Upper lobe of right lung (tissue), 1 donor: ENCODE measurements around the gene HMX3. TPM values are rescaled to one million over a fixed set of nuclear protein-coding genes. Genes with fewer than 3 reads are reported as not detected.
A peak's percentile ranks its signal among the peaks of the same experiment; 100 is the strongest.

Experiments used
- ATAC-seq: fragments of 200-7000 bp; cut with Tn5 transposase; one replicate; pipeline ENCODE4 v1.9.1; 2020; ENCODE audit warnings: mild to moderate bottlenecking, moderate library complexity
- DNase-seq: peaks from one replicate; pipeline ENCODE4 v3.0.0-alpha.2; 2020
- H3K27ac ChIP-seq: fragments of 200-600 bp; one replicate; pipeline ENCODE4 v1.8.0; 2022
- H3K27me3 ChIP-seq: fragments of 200-600 bp; one replicate; pipeline ENCODE4 v1.8.0; 2022; ENCODE audit warnings: mild to moderate bottlenecking
- H3K36me3 ChIP-seq: fragments of 200-600 bp; one replicate; pipeline ENCODE4 v1.8.0; 2022
- H3K4me1 ChIP-seq: fragments of 200-600 bp; one replicate; pipeline ENCODE4 v1.8.0; 2022
- H3K4me3 ChIP-seq: fragments of 200-600 bp; one replicate; pipeline ENCODE4 v1.8.0; 2022; ENCODE audit warnings: mild to moderate bottlenecking
- H3K9me3 ChIP-seq: fragments of 200-600 bp; one replicate; pipeline ENCODE4 v1.8.0; 2022
- intact Hi-C: fragments of 100-400 bp; cut with DNase I; formaldehyde crosslinking; loops from one replicate; pipeline ENCODE4 v1.11.0; 2022
- total RNA-seq: library from RNA; stranded (reverse); fragmentation: NEBNext Ultra II Directional; extraction: Animal tissue kit (Norgen Biotek cat#: 25700); gene quantifications from one replicate; pipeline ENCODE4 v1.2.1, GENCODE V29; 2021
- TF ChIP-seq, protein P1 (sequence below): fragments of 200-600 bp; IDR thresholded peaks from one replicate; pipeline ENCODE4 v1.8.0; 2022; ENCODE audit warnings: antibody characterized with exemption
- donor health status: DM: no; HTN: yes; CAD: no; lungs with severe emphysema.

The HMX3 gene
- total RNA-seq, 1 donor from 2014 or later: not detected

DNA sequence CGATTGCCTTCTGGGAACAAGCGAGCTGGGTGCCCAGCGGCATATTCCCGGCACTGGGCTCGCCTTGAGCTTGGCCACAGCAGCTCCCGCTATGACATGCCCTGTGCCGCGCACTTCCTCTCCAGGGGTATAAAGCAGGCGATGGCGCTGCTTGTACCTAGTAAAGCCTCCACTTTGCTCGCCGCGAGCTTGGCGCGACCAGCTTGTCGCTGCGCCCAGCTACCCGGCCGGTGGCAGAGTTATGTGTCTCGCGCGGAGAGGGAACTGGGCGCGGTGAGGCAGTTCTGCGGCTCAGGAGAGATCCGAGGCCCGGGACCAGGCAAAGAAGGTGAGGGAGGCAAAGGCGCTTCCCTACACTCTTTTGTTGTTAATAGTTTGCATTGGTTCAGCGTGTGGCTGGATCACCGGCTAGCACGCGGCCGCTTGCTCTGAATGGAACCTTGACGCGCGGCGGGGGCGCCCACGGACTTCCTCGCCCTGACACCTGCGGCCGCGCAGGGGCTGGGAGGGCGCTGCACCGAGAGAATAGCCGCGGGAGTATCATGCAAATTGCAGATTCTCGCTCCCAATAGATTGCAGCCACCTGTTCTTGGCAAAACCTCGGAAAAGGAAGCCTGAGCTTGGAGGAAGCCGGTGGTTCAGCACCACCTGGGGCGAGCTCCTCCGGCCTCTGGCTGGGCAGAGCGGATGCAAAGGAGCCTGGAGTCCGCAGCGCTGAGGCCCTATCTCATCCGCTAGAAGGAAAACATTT lies 15.4 kb downstream of the HMX3 start:
- peaks cover 74% of the 10 kb centered on the region for H3K27me3 ChIP-seq
- TF ChIP-seq, protein P1, sequence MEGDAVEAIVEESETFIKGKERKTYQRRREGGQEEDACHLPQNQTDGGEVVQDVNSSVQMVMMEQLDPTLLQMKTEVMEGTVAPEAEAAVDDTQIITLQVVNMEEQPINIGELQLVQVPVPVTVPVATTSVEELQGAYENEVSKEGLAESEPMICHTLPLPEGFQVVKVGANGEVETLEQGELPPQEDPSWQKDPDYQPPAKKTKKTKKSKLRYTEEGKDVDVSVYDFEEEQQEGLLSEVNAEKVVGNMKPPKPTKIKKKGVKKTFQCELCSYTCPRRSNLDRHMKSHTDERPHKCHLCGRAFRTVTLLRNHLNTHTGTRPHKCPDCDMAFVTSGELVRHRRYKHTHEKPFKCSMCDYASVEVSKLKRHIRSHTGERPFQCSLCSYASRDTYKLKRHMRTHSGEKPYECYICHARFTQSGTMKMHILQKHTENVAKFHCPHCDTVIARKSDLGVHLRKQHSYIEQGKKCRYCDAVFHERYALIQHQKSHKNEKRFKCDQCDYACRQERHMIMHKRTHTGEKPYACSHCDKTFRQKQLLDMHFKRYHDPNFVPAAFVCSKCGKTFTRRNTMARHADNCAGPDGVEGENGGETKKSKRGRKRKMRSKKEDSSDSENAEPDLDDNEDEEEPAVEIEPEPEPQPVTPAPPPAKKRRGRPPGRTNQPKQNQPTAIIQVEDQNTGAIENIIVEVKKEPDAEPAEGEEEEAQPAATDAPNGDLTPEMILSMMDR: no peak
- no peak overlapping the region for H3K27ac ChIP-seq
- intact Hi-C loops: no loop called here
- DNase-seq (peak; percentile 70), ATAC-seq (no peak)
- no peaks in the 10 kb centered on the region for H3K9me3 ChIP-seq
- H3K36me3 ChIP-seq: peaks cover 3% of the 10 kb centered on the region
- H3K4me1 ChIP-seq: peaks cover 49% of the 10 kb centered on the region
- H3K4me3 ChIP-seq: peak overlapping the region; percentile 27

DNA sequence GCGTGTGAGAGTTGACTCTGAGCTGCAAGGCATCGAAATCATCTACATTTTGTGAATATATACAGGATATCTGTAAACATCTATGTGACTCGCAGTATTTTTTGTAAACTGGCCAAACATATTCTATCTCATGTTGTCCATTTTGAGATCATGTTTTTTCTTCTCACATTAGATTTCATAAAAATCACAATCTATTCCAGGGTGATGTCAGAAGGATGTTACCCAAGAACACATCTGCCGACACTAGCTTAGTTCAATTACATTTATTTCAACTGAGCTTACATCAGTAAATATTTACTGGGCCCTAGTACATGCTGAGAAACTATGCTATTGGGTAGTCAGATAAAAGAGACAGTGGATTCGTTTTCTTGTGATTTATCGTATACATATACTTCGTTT lies 16.0 kb downstream of the HMX3 start:
- ATAC-seq (no peak), DNase-seq (no peak)
- Histone ChIP-seq H3K4me3 (no peak overlapping the region), H3K4me1 (peaks cover 51% of the 10 kb centered on the region), H3K27ac (no peak overlapping the region), H3K9me3 (no peaks in the 10 kb centered on the region), H3K27me3 (peaks cover 69% of the 10 kb centered on the region), H3K36me3 (peaks cover 9% of the 10 kb centered on the region)
- intact Hi-C loops: no loop called here
- TF ChIP-seq, protein P1: no peak

DNA sequence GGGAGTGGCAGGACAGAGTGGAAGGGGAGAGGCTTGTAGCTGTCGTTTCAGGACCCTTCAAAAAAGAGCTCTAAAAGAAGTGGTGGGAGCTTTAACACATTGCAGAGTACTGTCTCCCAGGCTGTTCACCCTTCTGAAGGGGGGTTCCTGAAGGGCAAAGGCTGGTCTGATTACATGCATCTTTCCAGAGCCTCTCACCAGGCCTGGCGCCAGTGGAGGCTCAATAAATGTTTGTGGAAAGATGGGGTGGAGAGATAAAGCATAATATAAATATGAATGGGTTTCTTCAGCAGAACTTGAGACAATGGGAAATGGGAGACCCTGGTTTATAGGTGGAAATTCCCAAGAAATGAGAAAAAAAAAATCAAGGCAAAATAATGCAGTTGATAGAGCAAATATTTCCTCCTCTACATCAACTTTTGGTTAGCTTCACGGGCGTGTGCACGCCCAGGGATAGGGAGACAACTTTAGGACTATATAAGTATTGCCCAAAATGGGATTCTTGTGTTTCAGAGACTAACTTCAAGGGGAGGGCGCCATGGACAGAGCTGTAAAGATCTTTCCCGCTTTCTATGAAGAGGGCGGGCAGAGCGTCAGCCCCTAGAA lies 17.8 kb downstream of the HMX3 start:
- Histone ChIP-seq H3K4me3 (no peak overlapping the region), H3K27me3 (peaks cover 50% of the 10 kb centered on the region)

DNA sequence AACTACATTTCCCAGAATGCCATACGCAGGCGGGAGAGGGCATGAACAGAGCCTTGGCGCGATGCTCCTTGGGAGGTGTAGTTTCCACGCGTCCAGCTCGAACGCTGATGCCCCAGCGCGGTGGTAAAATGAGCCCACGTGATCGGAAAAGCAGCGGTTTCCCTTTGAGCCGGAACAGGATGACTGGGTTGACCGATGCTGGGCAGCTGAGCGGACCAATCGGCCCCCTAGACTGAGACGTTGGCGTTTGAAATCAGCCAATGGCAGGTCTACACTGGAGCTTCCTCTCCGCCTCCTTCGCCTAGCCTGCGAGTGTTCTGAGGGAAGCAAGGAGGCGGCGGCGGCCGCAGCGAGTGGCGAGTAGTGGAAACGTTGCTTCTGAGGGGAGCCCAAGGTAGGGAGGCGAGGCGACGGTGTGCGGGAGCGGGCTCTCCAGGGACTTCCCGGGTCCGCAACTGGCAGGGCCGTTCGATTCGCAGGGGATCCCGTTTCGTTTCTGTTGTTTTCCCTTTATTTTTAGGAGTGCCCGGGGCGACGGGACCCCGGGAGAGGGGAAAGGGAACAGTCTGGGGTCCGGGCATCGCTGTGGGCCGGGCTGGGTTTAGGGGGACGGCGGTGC lies 18.4 kb downstream of the HMX3 start, which contains the start of gene BUB3:
TSS of gene BUB3 (plus strand) at position 311 of the 619 bp plus-strand sequence. CDS start 516 bp downstream, outside the sequence.
- H3K27ac ChIP-seq: peak within 1 kb of the TSS; percentile 76
- H3K9me3 ChIP-seq: no peaks in the 10 kb centered on the region
- intact Hi-C loops: no loop called here
- H3K4me3 ChIP-seq: peak within 1 kb of the TSS; percentile 68
- ATAC-seq: peak; percentile 98
- peaks cover 42% of the 10 kb centered on the region for H3K4me1 ChIP-seq
- DNase-seq: peak; percentile 98
- TF ChIP-seq, protein P1: peak; percentile 8
- peaks cover 44% of the 10 kb centered on the region for H3K27me3 ChIP-seq
- H3K36me3 ChIP-seq: peaks cover 25% of the 10 kb centered on the region

More for the DNA sequence above, 17.8 kb downstream of the HMX3 start:
- peaks cover 42% of the 10 kb centered on the region for H3K4me1 ChIP-seq
- TF ChIP-seq, protein P1: no peak
- H3K9me3 ChIP-seq: no peaks in the 10 kb centered on the region
- ATAC-seq (no peak), DNase-seq (no peak)
- no peak overlapping the region for H3K27ac ChIP-seq
- H3K36me3 ChIP-seq: peaks cover 25% of the 10 kb centered on the region
- intact Hi-C loops: no loop called here

DNA sequence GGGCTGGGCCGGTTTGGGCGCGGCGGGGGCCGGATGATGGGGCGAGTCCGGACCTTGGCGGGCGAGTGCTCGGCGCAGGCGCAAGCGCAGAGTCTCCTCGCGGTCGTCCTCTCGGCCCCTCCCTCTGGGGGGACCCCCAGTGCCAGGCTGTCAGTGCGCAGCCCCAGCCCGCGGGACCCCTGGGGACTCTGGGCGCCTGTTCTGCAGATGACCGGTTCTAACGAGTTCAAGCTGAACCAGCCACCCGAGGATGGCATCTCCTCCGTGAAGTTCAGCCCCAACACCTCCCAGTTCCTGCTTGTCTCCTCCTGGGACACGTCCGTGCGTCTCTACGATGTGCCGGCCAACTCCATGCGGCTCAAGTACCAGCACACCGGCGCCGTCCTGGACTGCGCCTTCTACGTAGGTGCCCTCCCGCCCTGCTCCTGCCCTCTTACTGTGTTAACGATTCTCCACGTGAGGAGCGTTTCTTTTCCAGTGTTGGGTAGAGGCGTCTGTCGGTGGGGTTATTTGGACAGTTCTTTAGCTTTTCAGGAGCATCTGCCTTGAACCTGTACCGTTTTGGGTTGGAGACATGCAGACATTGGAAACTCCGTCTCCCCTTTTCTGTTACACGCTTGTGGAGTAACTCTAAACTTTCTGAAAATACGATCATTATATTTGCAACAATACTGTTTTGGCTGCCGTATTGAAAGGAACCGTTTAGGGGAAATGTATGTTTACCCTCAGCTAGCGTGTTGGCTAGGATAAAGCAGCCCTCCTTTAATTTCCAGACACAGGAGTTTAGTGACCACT lies 19.1 kb downstream of the HMX3 start:
- H3K27ac ChIP-seq: peak overlapping the region; percentile 76
- peaks cover 37% of the 10 kb centered on the region for H3K27me3 ChIP-seq
- H3K4me3 ChIP-seq: peak overlapping the region; percentile 68
- H3K4me1 ChIP-seq: peaks cover 35% of the 10 kb centered on the region
- TF ChIP-seq, protein P1: peak; percentile 1
- no peaks in the 10 kb centered on the region for H3K9me3 ChIP-seq
- DNase-seq: peak; percentile 81
- ATAC-seq: peak; percentile 57
- intact Hi-C loops: no loop called here
- peaks cover 25% of the 10 kb centered on the region for H3K36me3 ChIP-seq
